ENCODE results near the gene HSD17B4. TPM values are rescaled to one million over a fixed set of nuclear protein-coding genes. Genes with fewer than 3 reads are reported as not detected.
"Not testable (repeated sequence)": the region's sequence is repeated elsewhere in the genome, so short reads cannot be mapped to it uniquely, and the experiment has no call there.

The HSD17B4 gene
- polyA plus RNA-seq, 6 donors from 2014 or later, result 118 to 195 (median 128) TPM

GRCh38 chr5:119439140-119439631 lies 13.1 kb upstream of the HSD17B4 start:
- Mint-ChIP-seq H3K4me1 (peaks cover 26 to 44% (median 37%) of the 10 kb centered on the region in 3 donors), H3K27me3 (no peaks in the 10 kb centered on the region), H3K9me3 (peaks cover 0 to 40% (median 17%) of the 10 kb centered on the region in 7 donors), H3K27ac (peak overlapping the region in 4 of 6 donors; percentile 2 to 92 (median 76)), H3K4me3 (peak overlapping the region; percentile 72 to 94 (median 84)), H3K36me3 (peaks cover 0 to 3% of the 10 kb centered on the region in 2 donors)
- no peak for DNase-seq
- peak in 1 of 2 donors; percentile 44 for ATAC-seq (ENCODE audit: low read depth in 2 of 2)

- Mint-ChIP-seq H3K4me1 (peaks cover 23 to 41% (median 33%) of the 10 kb centered on the region in 3 donors), H3K27ac (peak overlapping the region in 3 of 6 donors; percentile 13 to 92 (median 71)), H3K9me3 (peaks cover 0 to 43% (median 17%) of the 10 kb centered on the region in 7 donors), H3K4me3 (peak overlapping the region; percentile 72 to 94 (median 84))
- H3K27me3 Mint-ChIP-seq; H3K36me3 Mint-ChIP-seq; DNase-seq; ATAC-seq (ENCODE audit: low read depth in 2 of 2): not testable (repeated sequence)
Measured at GRCh38 chr5:119439632-119440031, 12.7 kb upstream of the HSD17B4 start.

GRCh38 chr5:119444643-119445042 lies 7.7 kb upstream of the HSD17B4 start:
- not testable (repeated sequence) for H3K27me3 Mint-ChIP-seq; H3K36me3 Mint-ChIP-seq; H3K4me3 Mint-ChIP-seq; H3K27ac Mint-ChIP-seq; DNase-seq; ATAC-seq (ENCODE audit: low read depth in 2 of 2)
- Mint-ChIP-seq H3K9me3 (peaks cover 0 to 41% (median 12%) of the 10 kb centered on the region in 7 donors), H3K4me1 (peaks cover 0 to 14% (median 7%) of the 10 kb centered on the region in 3 donors)

GRCh38 chr5:119445544-119445943 lies 6.8 kb upstream of the HSD17B4 start:
- ATAC-seq (ENCODE audit: low read depth in 2 of 2), result no peak
- no peak for DNase-seq
- peaks cover 5 to 19% (median 16%) of the 10 kb centered on the region in 3 donors for H3K4me1 Mint-ChIP-seq
- no peak overlapping the region for H3K4me3 Mint-ChIP-seq
- H3K36me3 Mint-ChIP-seq, result peaks cover 0 to 9% of the 10 kb centered on the region in 2 donors
- no peak overlapping the region for H3K27ac Mint-ChIP-seq
- H3K9me3 Mint-ChIP-seq, result peaks cover 2 to 42% (median 16%) of the 10 kb centered on the region in 7 donors
- no peaks in the 10 kb centered on the region for H3K27me3 Mint-ChIP-seq

- H3K4me1 Mint-ChIP-seq, result peaks cover 22 to 59% (median 42%) of the 10 kb centered on the region in 3 donors
- H3K4me3 Mint-ChIP-seq, result peak overlapping the region in 4 of 8 donors; percentile 9 to 19 (median 12)
- peaks cover 0 to 12% of the 10 kb centered on the region in 2 donors for H3K36me3 Mint-ChIP-seq
- no peak for DNase-seq
- peaks cover 2 to 18% (median 8%) of the 10 kb centered on the region in 7 donors for H3K9me3 Mint-ChIP-seq
- no peak for ATAC-seq (ENCODE audit: low read depth in 2 of 2)
- no peaks in the 10 kb centered on the region for H3K27me3 Mint-ChIP-seq
- peak overlapping the region in 4 of 6 donors; percentile 63 to 94 (median 76) for H3K27ac Mint-ChIP-seq
Measured at GRCh38 chr5:119449882-119450281, 2.4 kb upstream of the HSD17B4 start.

- H3K4me1 Mint-ChIP-seq, result peaks cover 22 to 59% (median 49%) of the 10 kb centered on the region in 3 donors
- H3K36me3 Mint-ChIP-seq, result peaks cover 0 to 12% of the 10 kb centered on the region in 2 donors
- peak; percentile 36 for DNase-seq
- not testable (repeated sequence) for H3K27me3 Mint-ChIP-seq; ATAC-seq (ENCODE audit: low read depth in 2 of 2)
- H3K9me3 Mint-ChIP-seq, result peaks cover 2 to 18% (median 8%) of the 10 kb centered on the region in 7 donors
- H3K27ac Mint-ChIP-seq, result peak overlapping the region; percentile 63 to 94 (median 74)
- peak overlapping the region in 7 of 8 donors; percentile 17 to 99 (median 64) for H3K4me3 Mint-ChIP-seq
Measured at GRCh38 chr5:119450627-119451026, 1.7 kb upstream of the HSD17B4 start.

GRCh38 chr5:119451561-119451960 lies 736 bp upstream of the HSD17B4 start:
- Mint-ChIP-seq H3K9me3 (peaks cover 2 to 18% (median 8%) of the 10 kb centered on the region in 7 donors), H3K27ac (peak overlapping the region in 4 of 6 donors; percentile 90 to 98 (median 96)), H3K36me3 (peaks cover 5 to 17% of the 10 kb centered on the region in 2 donors), H3K4me3 (peak overlapping the region; percentile 93 to 99 (median 96)), H3K27me3 (no peaks in the 10 kb centered on the region), H3K4me1 (peaks cover 22 to 66% (median 53%) of the 10 kb centered on the region in 3 donors)
- ATAC-seq (ENCODE audit: low read depth in 2 of 2) (no peak), DNase-seq (no peak)

- no peak for ATAC-seq (ENCODE audit: low read depth in 2 of 2)
- Mint-ChIP-seq H3K27ac (peak overlapping the region; percentile 90 to 98 (median 97)), H3K36me3 (peaks cover 9 to 18% of the 10 kb centered on the region in 2 donors), H3K4me1 (peaks cover 22 to 70% (median 55%) of the 10 kb centered on the region in 3 donors), H3K9me3 (peaks cover 2 to 18% (median 8%) of the 10 kb centered on the region in 7 donors), H3K27me3 (no peaks in the 10 kb centered on the region), H3K4me3 (peak overlapping the region; percentile 93 to 99 (median 96))
- DNase-seq, result no peak
Measured at GRCh38 chr5:119452060-119452372, 281 bp upstream of the HSD17B4 start.

- Mint-ChIP-seq H3K9me3 (peaks cover 2 to 18% (median 8%) of the 10 kb centered on the region in 7 donors), H3K4me3 (peak overlapping the region; percentile 93 to 99 (median 96)), H3K4me1 (peaks cover 22 to 76% (median 57%) of the 10 kb centered on the region in 3 donors), H3K27ac (peak overlapping the region; percentile 90 to 98 (median 97)), H3K27me3 (no peaks in the 10 kb centered on the region), H3K36me3 (peaks cover 18 to 19% of the 10 kb centered on the region in 2 donors)
- ATAC-seq (ENCODE audit: low read depth in 2 of 2) (no peak), DNase-seq (no peak)
Measured at GRCh38 chr5:119453040-119453373, 710 bp downstream of the HSD17B4 start.

- Mint-ChIP-seq H3K27ac (peak overlapping the region in 1 of 6 donors; percentile 60), H3K4me1 (peaks cover 25 to 69% (median 59%) of the 10 kb centered on the region in 3 donors), H3K9me3 (peaks cover 2 to 18% (median 8%) of the 10 kb centered on the region in 7 donors), H3K27me3 (no peaks in the 10 kb centered on the region), H3K4me3 (peak overlapping the region in 3 of 8 donors; percentile 51 to 99 (median 65)), H3K36me3 (peaks cover 20% of the 10 kb centered on the region in 2 donors)
- DNase-seq, result no peak
- no peak for ATAC-seq (ENCODE audit: low read depth in 2 of 2)
Measured at GRCh38 chr5:119454171-119454570, 1.9 kb downstream of the HSD17B4 start.

- Mint-ChIP-seq H3K36me3 (peaks cover 17 to 33% of the 10 kb centered on the region in 2 donors), H3K27me3 (no peaks in the 10 kb centered on the region), H3K4me1 (peaks cover 18 to 45% (median 35%) of the 10 kb centered on the region in 3 donors), H3K4me3 (no peak overlapping the region), H3K9me3 (peaks cover 0 to 1% (median 0%) of the 10 kb centered on the region in 7 donors), H3K27ac (peak overlapping the region; percentile 48 to 86 (median 80))
- DNase-seq (no peak), ATAC-seq (ENCODE audit: low read depth in 2 of 2) (no peak)
Measured at GRCh38 chr5:119458911-119459632, 6.8 kb downstream of the HSD17B4 start.

- ATAC-seq (ENCODE audit: low read depth in 2 of 2), result no peak
- peaks cover 43 to 59% (median 54%) of the 10 kb centered on the region in 3 donors for H3K4me1 Mint-ChIP-seq
- H3K9me3 Mint-ChIP-seq, result peaks cover 9 to 40% (median 27%) of the 10 kb centered on the region in 7 donors
- H3K36me3 Mint-ChIP-seq, result peaks cover 39 to 55% of the 10 kb centered on the region in 2 donors
- no peak overlapping the region for H3K4me3 Mint-ChIP-seq
- H3K27ac Mint-ChIP-seq, result peak overlapping the region in 1 of 6 donors; percentile 41
- no peaks in the 10 kb centered on the region for H3K27me3 Mint-ChIP-seq
- DNase-seq, result no peak
Measured at GRCh38 chr5:119465640-119466039, 13.3 kb downstream of the HSD17B4 start.

GRCh38 chr5:119468286-119468685 lies 16.0 kb downstream of the HSD17B4 start:
- DNase-seq (no peak), ATAC-seq (ENCODE audit: low read depth in 2 of 2) (no peak)
- no peaks in the 10 kb centered on the region for H3K27me3 Mint-ChIP-seq
- H3K27ac Mint-ChIP-seq, result peak overlapping the region in 3 of 6 donors; percentile 41 to 83 (median 80)
- peak overlapping the region in 1 of 8 donors; percentile 9 for H3K4me3 Mint-ChIP-seq
- peaks cover 9 to 40% (median 27%) of the 10 kb centered on the region in 7 donors for H3K9me3 Mint-ChIP-seq
- H3K4me1 Mint-ChIP-seq, result peaks cover 42 to 60% (median 57%) of the 10 kb centered on the region in 3 donors
- peaks cover 39 to 60% of the 10 kb centered on the region in 2 donors for H3K36me3 Mint-ChIP-seq

Measured in naive B cell (primary cell).